CD4-positive, alpha-beta T cell treated with Interleukin-2 at 100 ng/mL for 4 hours (primary cell): Measurements from ENCODE around the gene VTI1A.
"Not testable (repeated sequence)": the region's sequence is repeated elsewhere in the genome, so short reads cannot be mapped to it uniquely, and the experiment has no call there.

ENCODE experiments used
- DNase-seq: peaks from one replicate; pipeline ENCODE4 v3.0.0-alpha.2; 2020; ENCODE audit warnings: low spot score

VTI1A gene

GRCh38 chr10:112507046-112507445 is 60.0 kb downstream of the VTI1A start:
- no peak for DNase-seq

DNA sequence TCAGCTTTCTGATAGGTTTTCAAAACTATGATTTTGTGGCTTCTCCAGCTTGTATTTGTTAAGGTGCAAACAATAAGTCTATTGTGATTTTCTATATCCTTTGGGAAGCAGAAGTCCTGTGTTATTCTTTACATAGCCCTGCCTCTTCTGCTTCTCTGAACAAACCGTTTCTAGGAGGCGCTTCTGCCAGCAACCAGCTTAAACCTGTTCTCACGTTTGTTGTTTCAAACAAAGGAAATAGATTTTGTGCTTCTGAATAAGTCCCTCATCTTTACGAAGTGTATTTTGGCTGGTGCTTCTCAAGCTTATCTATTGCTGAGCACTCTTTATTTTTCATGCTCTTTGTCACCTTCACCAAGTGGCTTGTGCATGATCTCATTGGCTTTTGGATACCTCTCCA is 61.0 kb downstream of the VTI1A start:
- no peak for DNase-seq

- DNase-seq, result no peak
Measured at GRCh38 chr10:112509558-112510291, 62.7 kb downstream of the VTI1A start.

GRCh38 chr10:112510384-112510783 is 63.4 kb downstream of the VTI1A start:
- DNase-seq, result no peak

- DNase-seq, result no peak
Measured at GRCh38 chr10:112512294-112512693, 65.3 kb downstream of the VTI1A start.

DNA sequence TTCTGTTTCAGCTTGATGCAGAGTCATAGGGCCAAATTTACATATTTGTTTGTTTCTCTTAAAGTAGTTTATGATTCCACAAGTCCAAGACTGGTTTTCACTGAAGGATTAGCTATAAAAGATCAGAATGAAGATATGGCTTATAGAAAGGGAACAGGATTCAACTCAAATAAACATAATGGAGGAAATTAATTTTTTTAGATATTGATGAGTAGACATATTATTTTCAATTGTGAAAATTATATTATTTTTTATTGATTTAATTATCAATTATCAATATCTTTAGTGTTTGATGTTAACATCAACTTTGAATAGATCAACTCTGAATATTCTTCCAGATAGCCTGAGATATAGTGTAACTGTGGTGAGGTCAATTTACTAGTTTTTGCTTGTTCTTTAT is 68.1 kb downstream of the VTI1A start:
- no peak for DNase-seq

- no peak for DNase-seq
Measured at GRCh38 chr10:112515852-112516251, 68.8 kb downstream of the VTI1A start.

GRCh38 chr10:112517451-112517862 is 70.4 kb downstream of the VTI1A start:
- DNase-seq, result no peak

DNA sequence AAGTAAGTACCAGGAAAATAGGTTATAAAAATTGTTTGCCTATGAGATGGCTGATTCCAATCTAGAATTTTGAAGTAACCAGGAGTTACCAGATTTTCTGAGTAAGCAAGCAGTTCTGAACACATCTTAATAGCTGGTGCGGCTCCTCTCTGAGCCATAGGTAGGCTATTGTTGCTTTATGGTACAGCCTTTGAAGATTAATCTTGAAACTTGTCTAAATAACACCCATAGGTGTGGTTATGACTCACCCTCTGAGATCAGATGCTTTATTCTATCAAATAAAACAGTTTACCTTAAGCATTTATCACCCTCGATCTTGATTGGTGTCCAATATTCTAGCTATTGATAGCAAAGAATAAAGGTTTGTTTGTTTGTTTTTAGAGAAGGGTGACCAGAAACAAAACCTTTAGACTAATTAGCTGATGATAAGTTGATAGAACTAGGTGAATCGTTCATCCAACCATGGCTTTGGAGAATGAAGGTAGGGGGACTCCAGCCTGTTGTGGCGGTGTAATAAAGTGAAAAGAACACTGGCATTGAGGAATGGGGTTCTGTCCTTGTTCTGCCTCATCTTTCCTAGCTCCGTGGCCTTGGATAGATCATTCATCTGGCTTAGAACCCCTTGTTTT is 72.2 kb downstream of the VTI1A start:
- peak; percentile 30 for DNase-seq

- DNase-seq, result no peak
Measured at GRCh38 chr10:112520914-112521313, 73.9 kb downstream of the VTI1A start.

GRCh38 chr10:112524641-112525040 is 77.6 kb downstream of the VTI1A start:
- no peak for DNase-seq

DNA sequence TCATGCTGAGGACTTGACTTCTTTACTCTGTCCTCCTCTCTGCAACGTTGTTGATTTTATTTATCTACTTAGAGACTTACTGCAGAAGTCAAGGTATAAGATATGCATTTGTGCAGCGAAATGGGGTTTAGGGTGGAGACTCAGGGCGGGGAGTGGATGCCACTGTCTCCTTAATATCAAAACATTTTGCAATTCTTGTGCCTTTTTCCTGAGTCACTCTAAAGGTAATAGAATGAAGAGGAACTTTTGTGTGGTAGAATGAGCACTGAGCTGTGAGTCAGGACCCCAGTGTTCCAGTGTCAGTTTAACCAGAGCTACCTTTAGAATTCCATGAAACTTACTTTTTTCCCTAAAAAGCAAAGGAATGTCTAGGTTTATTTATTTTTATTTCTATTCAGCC is 78.2 kb downstream of the VTI1A start:
- no peak for DNase-seq

DNA sequence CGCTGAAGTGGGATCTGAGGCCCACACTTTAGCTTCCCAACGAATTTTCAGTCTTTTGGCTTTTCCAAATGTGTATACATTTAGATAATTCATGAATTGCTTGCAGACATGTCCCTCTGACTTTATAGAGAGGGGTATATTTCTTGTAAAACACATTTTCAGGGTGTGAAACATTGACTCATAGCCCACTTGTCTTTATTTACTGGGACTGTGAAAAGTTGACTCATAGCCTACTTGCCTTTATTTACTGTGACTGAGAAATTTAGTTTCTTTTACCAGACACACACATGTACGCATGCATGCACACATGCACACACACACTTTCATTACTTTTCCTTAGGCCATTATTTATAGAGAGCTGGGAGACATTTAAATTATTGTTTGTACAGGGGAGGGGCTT is 79.1 kb downstream of the VTI1A start:
- DNase-seq, result peak; percentile 4

DNA sequence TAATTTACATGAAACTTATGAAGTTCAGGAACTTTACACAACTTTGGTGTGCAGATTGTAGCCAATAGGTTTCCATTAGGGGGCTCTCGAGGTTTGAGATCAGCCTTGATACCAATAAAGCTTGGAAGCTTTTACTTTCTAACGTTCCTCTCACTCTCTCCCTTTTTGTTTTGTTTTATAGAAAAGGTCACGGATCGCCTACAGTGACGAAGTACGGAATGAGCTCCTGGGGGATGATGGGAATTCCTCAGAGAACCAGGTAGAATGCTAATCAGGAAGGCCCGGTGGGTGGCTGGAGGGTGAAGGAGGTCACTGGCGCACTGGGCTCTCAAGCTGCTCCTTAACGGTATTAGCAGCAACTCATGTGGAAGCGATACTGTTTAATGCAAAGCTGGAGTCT is 79.9 kb downstream of the VTI1A start:
- DNase-seq, result no peak

- no peak for DNase-seq
Measured at GRCh38 chr10:112528235-112528634, 81.2 kb downstream of the VTI1A start.

- DNase-seq, result no peak
Measured at GRCh38 chr10:112531421-112531820, 84.4 kb downstream of the VTI1A start.

DNA sequence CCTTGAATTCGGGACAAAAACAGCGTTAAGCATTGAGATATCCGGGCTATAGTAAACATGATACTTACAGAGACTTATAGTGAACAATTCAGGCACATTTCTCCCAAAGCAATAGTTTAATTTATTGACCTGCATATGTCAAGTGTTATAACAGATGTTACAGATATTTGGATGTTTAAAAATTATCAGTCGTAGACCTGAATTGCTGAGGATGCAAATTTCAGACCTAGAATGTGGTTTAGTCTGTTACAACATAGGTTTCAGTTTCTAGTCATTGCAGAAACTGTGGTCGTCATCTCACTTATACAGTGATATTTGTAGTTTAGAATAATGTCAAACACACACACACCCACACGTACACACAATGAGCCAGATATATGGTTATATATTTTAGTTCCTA is 85.2 kb downstream of the VTI1A start:
- peak; percentile 24 for DNase-seq

- no peak for DNase-seq
Measured at GRCh38 chr10:112532956-112533355, 85.9 kb downstream of the VTI1A start.

DNA sequence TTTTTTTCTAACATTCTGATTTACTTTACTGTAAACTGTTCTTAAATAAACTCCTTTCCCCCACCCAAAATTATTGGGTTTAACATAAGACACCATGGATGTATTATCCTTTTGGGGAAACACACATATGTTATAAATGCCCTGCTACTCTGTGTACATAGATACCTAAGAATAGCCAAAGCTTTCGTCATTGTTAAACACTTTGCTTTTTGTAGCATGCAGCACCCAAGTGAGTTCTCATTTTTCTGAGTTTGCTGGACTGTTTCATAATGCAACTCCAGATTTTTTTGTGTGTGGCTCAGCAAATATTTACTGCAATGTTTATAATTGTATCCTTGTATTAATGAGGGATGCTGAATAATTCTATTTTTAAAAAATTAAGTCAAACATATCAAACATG is 86.9 kb downstream of the VTI1A start:
- no peak for DNase-seq

GRCh38 chr10:112535531-112535951 is 88.5 kb downstream of the VTI1A start:
- no peak for DNase-seq

DNA sequence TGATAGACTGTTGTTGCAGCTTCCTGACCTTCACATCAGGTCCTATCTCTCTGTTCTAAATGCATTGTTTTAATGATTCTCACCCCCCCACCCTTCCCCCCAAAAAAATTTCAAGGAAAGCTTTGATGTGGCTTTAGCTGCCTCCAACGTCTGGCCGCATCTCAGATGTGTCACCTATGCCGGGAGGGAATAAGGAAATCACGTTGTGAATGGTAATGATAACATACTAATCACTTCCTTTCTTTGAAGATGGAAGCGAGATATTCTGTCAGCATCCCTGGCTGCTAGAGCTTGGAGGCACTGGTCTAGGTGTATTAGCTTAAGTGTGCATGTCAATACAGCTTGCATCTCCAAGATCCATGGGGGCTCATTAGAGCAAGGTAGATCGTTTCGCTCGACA is 89.6 kb downstream of the VTI1A start:
- DNase-seq, result no peak

DNA sequence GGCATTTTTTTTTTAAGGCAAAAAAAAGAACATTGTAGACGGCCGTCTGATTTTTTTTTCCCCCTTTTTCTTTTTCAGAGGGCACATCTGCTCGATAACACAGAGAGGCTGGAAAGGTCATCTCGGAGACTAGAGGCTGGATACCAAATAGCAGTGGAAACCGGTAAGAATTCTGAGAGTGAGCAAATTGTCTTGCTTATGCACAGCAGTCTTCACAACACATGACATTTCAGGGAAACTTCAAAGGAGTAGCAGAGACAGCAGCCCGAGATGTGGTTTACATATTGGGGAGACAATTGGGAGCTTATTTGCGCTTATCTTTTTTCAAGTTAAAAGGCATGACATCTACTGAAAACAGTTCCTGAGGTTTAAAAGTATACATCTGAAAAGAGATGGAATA is 91.2 kb downstream of the VTI1A start:
- no peak for DNase-seq

GRCh38 chr10:112539340-112539739 is 92.3 kb downstream of the VTI1A start:
- no peak for DNase-seq

GRCh38 chr10:112542823-112543222 is 95.8 kb downstream of the VTI1A start:
- DNase-seq, result not testable (repeated sequence)
